HepG2 (cell line): ENCODE results near the gene ANKRD35. TPM values are rescaled to one million over a fixed set of nuclear protein-coding genes. Genes with fewer than 3 reads are reported as not detected.
A peak's percentile ranks its signal among the peaks of the same experiment; 100 is the strongest.

Experiments used
- ATAC-seq: fragments of 200-7000 bp; cut with Tn5 transposase; 3 replicates; pipeline ENCODE4 v1.9.1; 2020; ENCODE audit warnings: mild to moderate bottlenecking, moderate library complexity
- BruUV-seq: library from RNA; stranded (reverse); fragments of 400-500 nt; replicated peaks from 2 replicates; lab custom pipeline; 2021; lab: Mats Ljungman, UMichigan
- CTCF ChIA-PET: fragments of 300-600 bp; formaldehyde crosslinking; extraction: SDS; loops from one replicate; lab custom pipeline; 2021; ENCODE audit warnings: low total read pairs, inconsistent platforms, low intra/inter-chr PET ratio; lab: Yijun Ruan, JAX
- POLR2A ChIA-PET: fragments of 350-600 bp; sonication (Branson Sonifier 250); formaldehyde crosslinking; loops from one replicate; lab custom pipeline; 2020; ENCODE audit warnings: antibody characterized with exemption, inconsistent platforms; lab: Yijun Ruan, JAX
- DNase-seq: peaks from one replicate; pipeline ENCODE4 v3.0.0-alpha.2; 2015; ENCODE audit warnings: low spot score
- FAIRE-seq: peaks from 3 replicates; lab custom pipeline; 2011; peaks lifted over from hg19 to GRCh38; lab: Jason Lieb, UNC
- H2AFZ ChIP-seq: one replicate; pipeline ENCODE4 v1.6.1; 2011; ENCODE audit warnings: low read length, inconsistent platforms
- H3K27ac ChIP-seq: fragments of 300-600 bp; 3 replicates; pipeline ENCODE4 v1.8.0; 2011; ENCODE audit warnings: mixed run types, mild to moderate bottlenecking, mixed read lengths, low read length, inconsistent platforms; ENCODE audit not compliant: insufficient read depth; ENCODE audit errors: extremely low read length
- H3K27me3 ChIP-seq, 2 experiments: fragments of 200-600 bp in 1 of 2; 2 replicates in 1 of 2; 3 replicates in 1 of 2; pipeline versions ENCODE4 v1.6.0 to v1.8.0; 2011; ENCODE audit warnings: low read length in 2 of 2, mild to moderate bottlenecking in 2 of 2, moderate library complexity in 2 of 2, inconsistent platforms in 1 of 2; ENCODE audit not compliant: insufficient read depth in 2 of 2, control insufficient read depth in 1 of 2
- H3K36me3 ChIP-seq, 2 experiments: fragments of 200-600 bp in 1 of 2; replicated peaks in 1 of 2; 2 replicates in 1 of 2; 3 replicates in 1 of 2; pipeline versions ENCODE4 v1.5.1 to v1.8.0; 2011; ENCODE audit warnings: low read length in 2 of 2, inconsistent platforms in 1 of 2; ENCODE audit not compliant: insufficient read depth in 2 of 2, control insufficient read depth in 1 of 2
- H3K4me1 ChIP-seq: 2 replicates; pipeline ENCODE4 v1.5.1; 2012; ENCODE audit warnings: low read length, inconsistent platforms; ENCODE audit not compliant: insufficient read depth
- H3K4me2 ChIP-seq: 2 replicates; pipeline ENCODE4 v1.6.0; 2011; ENCODE audit warnings: low read depth, low read length, inconsistent platforms
- H3K4me3 ChIP-seq, 3 experiments: fragments of 200-600 bp in 1 of 3; sonication (generic), shearing (Covaris generic) in 1 of 3; replicated peaks in 1 of 3; 2 replicates each; pipeline ENCODE4 v1.5.1; 2011 to 2016; ENCODE audit warnings: low read length in 3 of 3, inconsistent platforms in 2 of 3, low read depth in 2 of 3, mild to moderate bottlenecking in 2 of 3, control low read depth in 1 of 3, mixed read lengths in 1 of 3; ENCODE audit not compliant: insufficient read depth in 1 of 3
- H3K79me2 ChIP-seq: one replicate; pipeline ENCODE4 v1.6.1; 2011; ENCODE audit warnings: low read length, inconsistent platforms; ENCODE audit not compliant: insufficient read depth
- H3K9ac ChIP-seq: 2 replicates; pipeline ENCODE4 v1.6.0; 2011; ENCODE audit warnings: mild to moderate bottlenecking, low read depth, low read length, inconsistent platforms; ENCODE audit not compliant: insufficient read depth
- H3K9me3 ChIP-seq: 2 replicates; pipeline ENCODE4 v1.5.1; 2012; ENCODE audit warnings: mild to moderate bottlenecking, low read length
- H4K20me1 ChIP-seq: 2 replicates; pipeline ENCODE4 v1.6.0; 2011; ENCODE audit warnings: inconsistent platforms, mild to moderate bottlenecking, low read length, moderate library complexity; ENCODE audit not compliant: insufficient read depth
- KDM5A ChIP-seq: fragments of 200-600 bp; sonication (generic); IDR thresholded peaks from 2 replicates; pipeline ENCODE4 v1.7.0; 2018; ENCODE audit warnings: antibody characterized with exemption, mild to moderate bottlenecking, low read length, borderline replicate concordance
- MLLT10 ChIP-seq: sonication (generic); formaldehyde crosslinking; IDR thresholded peaks from 2 replicates; pipeline ENCODE4 v1.4.0; 2020; ENCODE audit warnings: missing genetic modification reagents
- NONO ChIP-seq, 2 experiments: fragments of 450-650 bp in 1 of 2; sonication (generic) in 1 of 2; formaldehyde crosslinking in 1 of 2; IDR thresholded peaks in 1 of 2; conservative IDR thresholded peaks in 1 of 2; 2 replicates each; pipeline versions ENCODE4 v1.6.1 to v1.8.0; 2017 to 2022; ENCODE audit warnings: mild to moderate bottlenecking in 1 of 2, missing genetic modification reagents in 1 of 2, moderate library complexity in 1 of 2
- POLR2A ChIP-seq, 2 experiments: IDR thresholded peaks; 2 replicates each; pipeline ENCODE4 v1.6.1; 2011; ENCODE audit warnings: low read depth in 2 of 2, low read length in 2 of 2, mild to moderate bottlenecking in 1 of 2, moderate library complexity in 1 of 2; ENCODE audit not compliant: insufficient read depth in 1 of 2
- RAD21 ChIP-seq: fragments of 450-650 bp; formaldehyde crosslinking; IDR thresholded peaks from 2 replicates; pipeline ENCODE4 v1.5.0; 2020; ENCODE audit warnings: mild to moderate bottlenecking
- SIN3A ChIP-seq: IDR thresholded peaks from 2 replicates; pipeline ENCODE4 v1.6.1; 2011; ENCODE audit warnings: low read depth, mild to moderate bottlenecking, control low read depth, low read length, borderline replicate concordance
- SRSF1 ChIP-seq: fragments of 200-400 bp; formaldehyde crosslinking; optimal IDR thresholded peaks from 2 replicates; pipeline ENCODE3; 2017; ENCODE audit warnings: mild to moderate bottlenecking, low read depth, low read length, moderate library complexity
- SSRP1 ChIP-seq: IDR thresholded peaks from 2 replicates; pipeline ENCODE4 v1.6.1; 2016; ENCODE audit warnings: control low read depth
- STAT5B ChIP-seq: sonication (generic); formaldehyde crosslinking; IDR thresholded peaks from 2 replicates; pipeline ENCODE4 v1.4.0; 2020; ENCODE audit warnings: missing genetic modification reagents
- ZNF687 ChIP-seq: sonication (generic); formaldehyde crosslinking; IDR thresholded peaks from 2 replicates; pipeline ENCODE4 v1.5.1; 2020; ENCODE audit warnings: mild to moderate bottlenecking, missing genetic modification reagents, moderate library complexity
- ZNF709 ChIP-seq: sonication (generic); formaldehyde crosslinking; IDR thresholded peaks from 2 replicates; pipeline ENCODE4 v1.5.0; 2020; ENCODE audit warnings: mild to moderate bottlenecking, missing genetic modification reagents
- ZNF724P ChIP-seq: sonication (generic); formaldehyde crosslinking; IDR thresholded peaks from 2 replicates; pipeline ENCODE4 v1.8.0; 2022; ENCODE audit warnings: missing genetic modification reagents, borderline replicate concordance
- WGBS: methylation state at CpG from one replicate; pipeline ENCODE4 v1.1.6; 2017; ENCODE audit warnings: low lambda C conversion rate; 5-methylcytosine and 5-hydroxymethylcytosine counted together
- in situ Hi-C: cut with HindIII; loops from 2 replicates; pipeline ENCODE4 v1.10.0; 2017; ENCODE audit warnings: low pct_unique_long_range_greater_than_20kb; ENCODE audit not compliant: extremely low pct_ligation_motif_present
- intact Hi-C: fragments of 100-400 bp; cut with micrococcal nuclease; formaldehyde crosslinking; loops from one replicate; pipeline ENCODE4 v1.10.0; 2022; ENCODE audit not compliant: unreplicated experiment
- polyA plus RNA-seq, 8 experiments: library from polyadenylated mRNA; depleted of rRNA in 3 of 8; stranded (reverse) in 7 of 8; unstranded in 1 of 8; fragments of >200 nt; fragmentation: Illumina TruSeq in 4 of 8; extraction: Trizol in 4 of 8; gene quantifications; 2 replicates each; pipeline versions ENCODE4 v1.2.1 to v1.2.3, GENCODE V29; 2011 to 2016; ENCODE audit warnings: low read depth in 4 of 8, missing spikeins in 1 of 8, mixed read lengths in 1 of 8; ENCODE audit not compliant: insufficient read depth in 1 of 8
- total RNA-seq, 5 experiments: library from RNA; depleted of rRNA; stranded (reverse); fragments of >200 nt; fragmentation: Illumina TruSeq; extraction: Trizol; gene quantifications; 2 replicates each; pipeline ENCODE4 v1.2.3, GENCODE V29; 2016; ENCODE audit warnings: low read depth in 1 of 5
- TF ChIP-seq, protein P1 (sequence below): sonication (generic); formaldehyde crosslinking; IDR thresholded peaks from 2 replicates; pipeline ENCODE4 v1.5.0; 2020; ENCODE audit warnings: missing genetic modification reagents, mild to moderate bottlenecking, borderline replicate concordance
- TF ChIP-seq, protein P2 (sequence below): sonication (generic); formaldehyde crosslinking; IDR thresholded peaks from 2 replicates; pipeline ENCODE4 v1.5.0; 2020; ENCODE audit warnings: missing genetic modification reagents, mild to moderate bottlenecking, borderline replicate concordance
- TF ChIP-seq, protein P3 (sequence below): IDR thresholded peaks from 2 replicates; pipeline ENCODE4 v1.6.1; 2012; ENCODE audit warnings: inconsistent platforms

The ANKRD35 gene
- total and polyA plus RNA-seq, 2 of the 13 experiments (the other 11 are each of a cell fraction or from before 2014, with no cell fraction given): 0.02 TPM; not detected in 1

GRCh38 chr1:145918992-145919939 is 33.6 kb upstream of the ANKRD35 start:
- peak overlapping the region; percentile 78 for H3K27ac ChIP-seq
- POLR2A ChIA-PET: interaction anchor here (0.6 to 3.4 kb wide), 9 partner anchors 8 to 95 kb away, joined by 3 to 36 read pairs (median 3); partner anchors contain the start of genes ANKRD34A, ITGA10, LIX1L and NUDT17
- in situ Hi-C loops (no loop called here), intact Hi-C loops (loop anchor here (5.0 kb wide), 1 partner anchor 88 kb away; no protein-coding TSS in a partner anchor)
- CTCF ChIA-PET: interaction anchor here (0.9 kb wide), 1 partner anchor 27 kb away, joined by 3 read pairs; no protein-coding TSS in a partner anchor
- no peaks in the 10 kb centered on the region; a peak in 1 of 5 replicates for H3K27me3 ChIP-seq
- no peaks in the 10 kb centered on the region for H4K20me1 ChIP-seq
- WGBS: 1% methylated on average over 14 of the region's 33 CpGs
- H3K4me1 ChIP-seq: peaks cover 18% of the 10 kb centered on the region
- peak overlapping the region; percentile 79 to 99 (median 92) for H3K4me3 ChIP-seq
- H2AFZ ChIP-seq: peak overlapping the region; percentile 93
- ATAC-seq: peak; percentile 76
- no peaks in the 10 kb centered on the region for H3K9me3 ChIP-seq
- no peak for FAIRE-seq
- H3K4me2 ChIP-seq: peak overlapping the region; percentile 99
- H3K79me2 ChIP-seq: peaks cover 8% of the 10 kb centered on the region
- BruUV-seq: no TSS peak
- H3K36me3 ChIP-seq: peaks cover 1 to 9% of the 10 kb centered on the region in 2 experiments; a peak in 2 of 5 replicates
- peak overlapping the region; percentile 87 for H3K9ac ChIP-seq
- DNase-seq: peak; percentile 56
- TF ChIP-seq RAD21 (CRISPR knock-in tag): no peak
- TF ChIP-seq, protein P1, sequence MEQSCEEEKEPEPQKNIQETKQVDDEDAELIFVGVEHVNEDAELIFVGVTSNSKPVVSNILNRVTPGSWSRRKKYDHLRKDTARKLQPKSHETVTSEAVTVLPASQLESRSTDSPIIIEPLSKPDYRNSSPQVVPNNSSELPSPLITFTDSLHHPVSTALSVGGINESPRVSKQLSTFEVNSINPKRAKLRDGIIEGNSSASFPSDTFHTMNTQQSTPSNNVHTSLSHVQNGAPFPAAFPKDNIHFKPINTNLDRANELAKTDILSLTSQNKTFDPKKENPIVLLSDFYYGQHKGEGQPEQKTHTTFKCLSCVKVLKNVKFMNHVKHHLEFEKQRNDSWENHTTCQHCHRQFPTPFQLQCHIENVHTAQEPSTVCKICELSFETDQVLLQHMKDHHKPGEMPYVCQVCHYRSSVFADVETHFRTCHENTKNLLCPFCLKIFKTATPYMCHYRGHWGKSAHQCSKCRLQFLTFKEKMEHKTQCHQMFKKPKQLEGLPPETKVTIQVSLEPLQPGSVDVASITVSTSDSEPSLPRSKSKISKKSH (CRISPR knock-in tag): peak; percentile 65; the same call in 1 of the 2 replicates
- TF ChIP-seq SRSF1: peak; percentile 47
- 0 out of 2 replicates have a peak, but pooled peaks have one; percentile 35 for TF ChIP-seq ZNF724P (CRISPR knock-in tag)
- peak in 1 of 2 experiments; percentile 26; a peak in 1 of 4 replicates for TF ChIP-seq POLR2A (IDR thresholded peaks at IDR 0.05; ENCODE audit: insufficient read depth in 1 of 2, low read depth in 2 of 2, low read length in 2 of 2)
- no peak for TF ChIP-seq NONO (IDR thresholded peaks at IDR 0.05)
- no peak for TF ChIP-seq NONO (CRISPR knock-in tag; conservative IDR thresholded peaks at IDR 0.05)
- TF ChIP-seq, protein P2, sequence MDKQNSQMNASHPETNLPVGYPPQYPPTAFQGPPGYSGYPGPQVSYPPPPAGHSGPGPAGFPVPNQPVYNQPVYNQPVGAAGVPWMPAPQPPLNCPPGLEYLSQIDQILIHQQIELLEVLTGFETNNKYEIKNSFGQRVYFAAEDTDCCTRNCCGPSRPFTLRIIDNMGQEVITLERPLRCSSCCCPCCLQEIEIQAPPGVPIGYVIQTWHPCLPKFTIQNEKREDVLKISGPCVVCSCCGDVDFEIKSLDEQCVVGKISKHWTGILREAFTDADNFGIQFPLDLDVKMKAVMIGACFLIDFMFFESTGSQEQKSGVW (CRISPR knock-in tag): 0 out of 2 replicates have a peak, but pooled peaks have one; percentile 10
- TF ChIP-seq, protein P3, sequence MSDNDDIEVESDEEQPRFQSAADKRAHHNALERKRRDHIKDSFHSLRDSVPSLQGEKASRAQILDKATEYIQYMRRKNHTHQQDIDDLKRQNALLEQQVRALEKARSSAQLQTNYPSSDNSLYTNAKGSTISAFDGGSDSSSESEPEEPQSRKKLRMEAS: peak; percentile 11; the same call in 1 of the 2 replicates
- peak; percentile 39; the same call in 1 of the 2 replicates for TF ChIP-seq KDM5A
- 0 out of 2 replicates have a peak, but pooled peaks have one; percentile 25 for TF ChIP-seq SIN3A
- no peak for TF ChIP-seq STAT5B
- peak; percentile 37; the same call in 1 of the 2 replicates for TF ChIP-seq ZNF687 (CRISPR knock-in tag)
- 0 out of 2 replicates have a peak, but pooled peaks have one; percentile 15 for TF ChIP-seq SSRP1
- no peak for TF ChIP-seq MLLT10 (CRISPR knock-in tag)
- TF ChIP-seq ZNF709 (CRISPR knock-in tag): 0 out of 2 replicates have a peak, but pooled peaks have one; percentile 41
